Mesendoderm (in vitro differentiated cells): ENCODE measurements around the gene MGAT4D.
"Not testable (repeated sequence)": the region's sequence is repeated elsewhere in the genome, so short reads cannot be mapped to it uniquely, and the experiment has no call there.

Experiments used
- DNase-seq: peaks from one replicate; pipeline ENCODE4 v3.0.0; 2013
- H2AK5ac ChIP-seq: 2 replicates; pipeline ENCODE4 v1.6.1; 2013; ENCODE audit warnings: low read length, inconsistent platforms
- H2BK120ac ChIP-seq: 2 replicates; pipeline ENCODE4 v1.6.1; 2013; ENCODE audit warnings: low read depth, mild to moderate bottlenecking, low read length, moderate library complexity, mixed read lengths
- H2BK15ac ChIP-seq: replicated peaks from 2 replicates; pipeline ENCODE4 v1.6.1; 2013; ENCODE audit warnings: low read depth, mild to moderate bottlenecking, moderate library complexity
- H2BK5ac ChIP-seq: 2 replicates; pipeline ENCODE4 v1.6.1; 2013; ENCODE audit warnings: low read length, inconsistent platforms
- H3K18ac ChIP-seq: 2 replicates; pipeline ENCODE4 v1.6.1; 2013; ENCODE audit warnings: mild to moderate bottlenecking, low read length, mixed read lengths
- H3K23ac ChIP-seq: one replicate; pipeline ENCODE4 v1.6.1; 2013; ENCODE audit warnings: low read length
- H3K27ac ChIP-seq: 2 replicates; pipeline ENCODE4 v1.5.1; 2013; ENCODE audit warnings: low read depth, mild to moderate bottlenecking, inconsistent platforms, low read length, moderate library complexity
- H3K27me3 ChIP-seq: 2 replicates; pipeline ENCODE4 v1.6.1; 2013; ENCODE audit warnings: low read length, control low read depth, mild to moderate bottlenecking, inconsistent platforms; ENCODE audit not compliant: insufficient read depth, poor library complexity
- H3K36me3 ChIP-seq: 2 replicates; pipeline ENCODE4 v1.6.1; 2013; ENCODE audit warnings: low read length, inconsistent platforms; ENCODE audit not compliant: control insufficient read depth, insufficient read depth
- H3K4ac ChIP-seq: one replicate; pipeline ENCODE4 v1.6.1; 2013; ENCODE audit warnings: low read depth, mild to moderate bottlenecking, low read length, moderate library complexity
- H3K4me1 ChIP-seq: 2 replicates; pipeline ENCODE4 v1.6.1; 2013; ENCODE audit warnings: low read depth, low read length, inconsistent platforms; ENCODE audit not compliant: control insufficient read depth
- H3K4me2 ChIP-seq: 2 replicates; pipeline ENCODE4 v1.6.1; 2013; ENCODE audit warnings: low read length
- H3K4me3 ChIP-seq: 2 replicates; pipeline ENCODE4 v1.5.1; 2013; ENCODE audit warnings: mild to moderate bottlenecking, low read length
- H3K56ac ChIP-seq: one replicate; pipeline ENCODE4 v1.6.1; 2013; ENCODE audit warnings: low read length
- H3K79me1 ChIP-seq: 2 replicates; pipeline ENCODE4 v1.6.1; 2013; ENCODE audit warnings: low read length, inconsistent platforms
- H3K79me2 ChIP-seq: 2 replicates; pipeline ENCODE4 v1.6.1; 2013; ENCODE audit warnings: mild to moderate bottlenecking, low read length; ENCODE audit not compliant: control insufficient read depth, insufficient read depth
- H3K9ac ChIP-seq: 2 replicates; pipeline ENCODE4 v1.6.1; 2013; ENCODE audit warnings: low read length, inconsistent platforms
- H4K5ac ChIP-seq: one replicate; pipeline ENCODE4 v1.6.1; 2013; ENCODE audit warnings: low read length
- H4K8ac ChIP-seq: one replicate; pipeline ENCODE4 v1.6.1; 2013; ENCODE audit warnings: low read depth, mild to moderate bottlenecking, control low read depth, low read length, moderate library complexity
- WGBS: extraction: QIAGEN DNeasy Blood & Tissue Kit; methylation state at CpG from one replicate; pipeline ENCODE4 v1.1.7; 2013; ENCODE audit warnings: low lambda C conversion rate, missing lambda C conversion rate; ENCODE audit not compliant: insufficient coverage; ENCODE audit errors: extremely low coverage; 5-methylcytosine and 5-hydroxymethylcytosine counted together

MGAT4D gene

DNA sequence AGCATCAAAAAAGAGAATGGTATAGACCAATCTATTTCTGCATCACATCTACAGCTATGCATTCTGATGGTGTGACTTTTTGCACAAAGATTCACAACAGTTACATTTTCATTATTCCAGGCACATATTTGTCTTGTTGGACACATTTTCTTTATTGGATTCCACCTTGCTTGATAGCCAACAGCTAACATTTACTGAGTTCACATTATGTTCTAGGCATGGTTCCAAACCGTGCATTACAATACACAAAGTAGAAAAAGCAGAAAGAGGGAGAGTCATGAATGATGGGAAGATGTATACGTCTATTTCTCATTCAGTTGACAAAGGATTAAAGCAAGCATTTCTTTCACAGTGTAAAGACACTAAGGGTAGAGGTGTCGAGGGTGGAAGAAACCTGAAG is 47.7 kb downstream of the MGAT4D start:
- H4K5ac ChIP-seq, result no peak overlapping the region
- H3K4ac ChIP-seq, result no peak overlapping the region
- H2BK5ac ChIP-seq, result no peak overlapping the region

DNA sequence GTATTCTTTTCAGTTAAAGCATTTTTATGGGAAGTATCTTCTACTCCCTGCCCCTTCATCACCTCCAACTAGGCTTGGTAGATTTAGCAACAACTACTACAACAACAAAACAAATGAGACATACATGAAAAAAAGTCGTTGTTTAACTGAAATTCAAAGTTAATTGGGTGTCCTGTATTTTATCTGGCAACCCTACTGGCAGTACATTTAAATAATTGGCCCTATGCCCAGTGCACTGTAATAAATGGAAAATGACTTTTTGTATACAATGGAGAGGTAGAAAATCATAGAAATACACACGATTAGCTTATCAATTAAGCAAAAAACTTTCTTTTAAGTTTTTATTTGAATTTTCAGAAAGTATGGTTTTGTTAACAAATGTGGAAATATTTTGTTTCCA is 49.3 kb downstream of the MGAT4D start:
- H2AK5ac ChIP-seq, result no peak overlapping the region
- no CpG with 5 or more reads among the region's 2 CpGs for WGBS

More for the DNA sequence above, 47.7 kb downstream of the MGAT4D start:
- Histone ChIP-seq H2BK120ac (no peak overlapping the region), H3K79me1 (no peaks in the 10 kb centered on the region), H2BK15ac (no peak overlapping the region), H3K79me2 (no peaks in the 10 kb centered on the region), H3K27ac (no peak overlapping the region), H2AK5ac (no peak overlapping the region), H4K8ac (no peak overlapping the region), H3K23ac (no peak overlapping the region), H3K27me3 (no peaks in the 10 kb centered on the region), H3K18ac (no peak overlapping the region), H3K4me3 (no peak overlapping the region), H3K9ac (no peak overlapping the region), H3K4me2 (no peak overlapping the region), H3K56ac (no peak overlapping the region), H3K4me1 (no peaks in the 10 kb centered on the region), H3K36me3 (no peaks in the 10 kb centered on the region)
- no peak for DNase-seq
- WGBS, result no CpG with 5 or more reads among the region's 3 CpGs

DNA sequence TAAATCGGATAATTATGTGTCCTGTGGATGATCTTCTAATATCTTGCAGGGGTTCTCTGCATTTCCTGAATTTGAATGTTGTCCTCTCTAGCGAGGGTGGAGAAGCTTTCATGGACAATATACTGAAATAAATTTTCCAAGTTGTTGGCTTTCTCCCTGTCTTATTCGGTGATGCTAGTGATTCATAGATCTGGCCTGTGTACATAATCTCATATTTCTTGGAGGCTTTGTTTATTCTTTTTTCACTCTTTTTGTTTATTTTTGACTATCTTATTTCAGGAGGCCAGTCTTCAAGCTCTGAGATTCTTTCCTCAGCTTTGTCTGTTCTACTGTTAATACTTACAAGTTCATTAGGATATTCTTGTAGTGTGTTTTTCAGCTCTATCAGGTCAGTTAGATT is 49.9 kb downstream of the MGAT4D start:
- Histone ChIP-seq H3K56ac (no peak overlapping the region), H2AK5ac (no peak overlapping the region), H3K79me1 (no peaks in the 10 kb centered on the region), H3K4ac (no peak overlapping the region), H3K18ac (no peak overlapping the region), H3K9ac (no peak overlapping the region), H3K4me3 (no peak overlapping the region), H2BK15ac (no peak overlapping the region), H3K79me2 (no peaks in the 10 kb centered on the region), H2BK120ac (no peak overlapping the region), H2BK5ac (no peak overlapping the region), H3K23ac (no peak overlapping the region), H3K27ac (no peak overlapping the region), H3K27me3 (no peaks in the 10 kb centered on the region), H3K4me1 (no peaks in the 10 kb centered on the region), H4K5ac (no peak overlapping the region), H4K8ac (no peak overlapping the region), H3K36me3 (no peaks in the 10 kb centered on the region), H3K4me2 (no peak overlapping the region)
- WGBS, result no CpG with 5 or more reads among the region's 3 CpGs
- DNase-seq, result no peak

More for the DNA sequence above, 49.3 kb downstream of the MGAT4D start:
- Histone ChIP-seq H3K27me3 (no peaks in the 10 kb centered on the region), H3K27ac (no peak overlapping the region), H2BK5ac (no peak overlapping the region), H3K4me2 (no peak overlapping the region), H4K5ac (no peak overlapping the region), H3K79me2 (no peaks in the 10 kb centered on the region), H2BK120ac (no peak overlapping the region), H3K36me3 (no peaks in the 10 kb centered on the region), H4K8ac (no peak overlapping the region), H3K4me3 (no peak overlapping the region), H3K79me1 (no peaks in the 10 kb centered on the region), H3K18ac (no peak overlapping the region), H2BK15ac (no peak overlapping the region), H3K4ac (no peak overlapping the region), H3K56ac (no peak overlapping the region), H3K9ac (no peak overlapping the region), H3K23ac (no peak overlapping the region), H3K4me1 (no peaks in the 10 kb centered on the region)
- no peak for DNase-seq

DNA sequence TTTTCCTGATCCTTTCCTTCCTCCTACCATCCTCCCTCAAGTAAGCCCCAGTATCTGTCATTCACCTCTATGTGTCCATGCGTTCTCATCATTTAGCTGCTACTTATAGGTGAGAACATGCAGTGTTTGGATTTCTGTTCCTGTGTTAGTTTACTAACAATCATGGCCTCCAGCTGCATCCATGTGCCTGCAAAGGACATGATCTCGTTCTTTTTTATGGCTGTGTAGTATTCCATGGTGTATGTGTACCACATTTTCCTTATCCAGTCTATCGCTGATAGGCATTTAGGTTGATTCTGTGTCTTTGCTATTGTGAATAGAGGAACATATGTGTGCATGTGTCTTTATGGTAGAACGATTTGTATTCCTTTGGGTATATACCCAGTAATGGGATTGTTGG is 53.7 kb downstream of the MGAT4D start:
- H2AK5ac ChIP-seq, H2BK5ac ChIP-seq, H3K4ac ChIP-seq, H3K4me1 ChIP-seq, H3K79me1 ChIP-seq, DNase-seq, H3K4me2 ChIP-seq, H2BK120ac ChIP-seq, H3K4me3 ChIP-seq, H3K23ac ChIP-seq, H3K18ac ChIP-seq, H3K27ac ChIP-seq, H2BK15ac ChIP-seq, H4K8ac ChIP-seq, H3K27me3 ChIP-seq, H4K5ac ChIP-seq, H3K9ac ChIP-seq, H3K56ac ChIP-seq, H3K79me2 ChIP-seq, H3K36me3 ChIP-seq: not testable (repeated sequence)
- WGBS, result no CpG with 5 or more reads among the region's 4 CpGs

DNA sequence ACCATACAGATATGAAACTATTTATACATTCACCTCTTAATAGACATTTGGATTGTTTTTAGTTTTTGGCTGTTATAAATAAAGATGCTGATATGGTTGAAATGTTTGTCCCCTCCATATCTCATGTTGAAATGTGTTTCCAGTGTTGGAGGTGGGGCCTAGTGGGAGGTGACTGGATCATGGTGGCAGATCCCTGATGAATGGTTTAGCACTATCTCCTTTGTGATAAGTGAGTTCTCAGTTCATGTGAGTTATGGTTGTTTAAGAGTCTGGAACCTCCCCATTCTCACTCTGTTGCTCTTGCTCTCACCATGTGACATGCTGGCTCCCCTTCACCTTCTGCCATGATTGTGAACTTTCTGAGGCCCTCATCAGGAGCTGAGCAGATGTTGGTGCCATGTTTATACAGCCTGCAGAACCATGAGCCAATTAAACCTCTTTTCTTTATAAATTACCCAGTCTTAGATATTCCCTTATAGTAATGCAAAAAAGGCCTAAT is 58.4 kb downstream of the MGAT4D start:
- no peak overlapping the region for H2AK5ac ChIP-seq
- no peak overlapping the region for H3K4me3 ChIP-seq
- no peak overlapping the region for H3K23ac ChIP-seq
- no peak overlapping the region for H3K56ac ChIP-seq
- no peak overlapping the region for H3K4me2 ChIP-seq
- H3K9ac ChIP-seq, result no peak overlapping the region
- no peak overlapping the region for H4K8ac ChIP-seq
- H3K4ac ChIP-seq, result no peak overlapping the region
- H3K36me3 ChIP-seq, result no peaks in the 10 kb centered on the region
- H3K4me1 ChIP-seq, result no peaks in the 10 kb centered on the region
- H2BK120ac ChIP-seq, result no peak overlapping the region
- no peaks in the 10 kb centered on the region for H3K27me3 ChIP-seq
- no peaks in the 10 kb centered on the region for H3K79me1 ChIP-seq
- no peak overlapping the region for H4K5ac ChIP-seq
- no peak for DNase-seq
- H3K79me2 ChIP-seq, result no peaks in the 10 kb centered on the region
- H3K18ac ChIP-seq, result no peak overlapping the region
- H2BK15ac ChIP-seq, result no peak overlapping the region
- H2BK5ac ChIP-seq, result no peak overlapping the region
- H3K27ac ChIP-seq, result no peak overlapping the region

DNA sequence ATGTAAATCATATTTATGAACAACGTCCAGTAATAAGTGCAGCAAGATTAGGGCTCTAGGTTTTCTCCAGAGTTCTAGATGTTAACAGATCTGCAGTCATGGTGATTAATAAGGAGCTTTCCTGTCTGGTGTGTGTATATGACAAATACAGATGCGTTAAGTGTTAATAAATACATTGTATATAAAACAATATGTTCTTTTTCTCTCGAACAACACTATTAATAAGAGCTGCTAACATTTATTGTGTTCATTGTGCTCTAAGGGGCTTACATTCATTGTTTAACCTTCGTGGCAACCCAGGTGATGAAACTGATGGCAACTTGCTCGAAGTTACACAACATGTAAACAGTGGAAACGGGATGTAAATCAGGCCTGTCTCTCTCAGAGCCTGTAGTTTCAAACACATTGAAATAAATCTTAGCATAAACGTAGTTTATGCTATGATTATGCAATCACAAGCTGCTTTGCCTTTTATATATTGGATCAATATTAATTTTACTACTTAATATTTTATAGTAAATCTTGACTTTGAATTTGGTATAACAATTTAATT is 70.1 kb downstream of the MGAT4D start:
- peak; percentile 78 for DNase-seq
- Histone ChIP-seq H4K8ac (no peak overlapping the region), H3K79me1 (no peaks in the 10 kb centered on the region)

More for the DNA sequence above, 70.1 kb downstream of the MGAT4D start:
- H3K79me2 ChIP-seq, result no peaks in the 10 kb centered on the region
- no peak overlapping the region for H3K18ac ChIP-seq
- no peak overlapping the region for H2BK120ac ChIP-seq
- no peak overlapping the region for H3K56ac ChIP-seq
- H3K4me2 ChIP-seq, result peak overlapping the region; percentile 42
- H3K4ac ChIP-seq, result no peak overlapping the region
- H3K9ac ChIP-seq, result peak overlapping the region; percentile 52
- no peak overlapping the region for H4K5ac ChIP-seq
- no peak overlapping the region for H3K27ac ChIP-seq
- H3K4me1 ChIP-seq, result peaks cover 3% of the 10 kb centered on the region
- H2BK15ac ChIP-seq, result no peak overlapping the region
- H3K4me3 ChIP-seq, result no peak overlapping the region
- no peak overlapping the region for H3K23ac ChIP-seq
- no peak overlapping the region for H2BK5ac ChIP-seq
- WGBS, result no CpG with 5 or more reads among the region's 7 CpGs
- no peak overlapping the region for H2AK5ac ChIP-seq
- no peaks in the 10 kb centered on the region for H3K27me3 ChIP-seq
- H3K36me3 ChIP-seq, result no peaks in the 10 kb centered on the region
